A549 (cell line): ENCODE measurements around the gene PTPRG.

Source experiments
- CEBPB ChIP-seq, 2 experiments: fragments of >200 bp in 1 of 2; sonication (Bioruptor Twin) in 1 of 2; formaldehyde crosslinking in 1 of 2; IDR thresholded peaks; 2 replicates each; pipeline ENCODE4 v1.6.1; 2012 to 2016
- CTCF ChIP-seq: fragments of >200 bp; sonication (Bioruptor Twin); formaldehyde crosslinking; IDR thresholded peaks from 3 replicates; pipeline ENCODE4 v1.5.1; 2016
- KDM1A ChIP-seq: fragments of 200-600 bp; sonication (generic); IDR thresholded peaks from 2 replicates; pipeline ENCODE4 v1.6.1; 2016; ENCODE audit warnings: low read depth, mild to moderate bottlenecking
- POLR2A ChIP-seq: IDR thresholded peaks from 2 replicates; pipeline ENCODE4 v1.6.1; 2012; ENCODE audit warnings: mild to moderate bottlenecking, low read length
- REST ChIP-seq: fragments of 200-600 bp; sonication (generic); IDR thresholded peaks from 2 replicates; pipeline ENCODE4 v1.6.1; 2016; ENCODE audit warnings: antibody characterized with exemption, mild to moderate bottlenecking, moderate library complexity

GRCh38 chr3:61750766-61751165, 189.4 kb downstream of the PTPRG start:
- TF ChIP-seq KDM1A (no peak), CEBPB (IDR thresholded peaks at IDR 0.05) (no peak), REST (no peak), CTCF (no peak), POLR2A (no peak)
